Dendritic cell treated with granulocyte-macrophage colony-stimulating factor and Interleukin-4, amounts not matched to agents 40 ng/mL and 50 ng/mL, for 4 days (primary cell): Measurements from ENCODE around the gene ING1.
"Not testable (repeated sequence)": the region's sequence is repeated elsewhere in the genome, so short reads cannot be mapped to it uniquely, and the experiment has no call there.

ENCODE experiments used
- H3K27ac Mint-ChIP-seq: one replicate; pipeline ENCODE4 v1.8.0; 2022; ENCODE audit warnings: mild to moderate bottlenecking, mixed read lengths
- H3K27me3 Mint-ChIP-seq: one replicate; pipeline ENCODE4 v1.8.0; 2022; ENCODE audit warnings: mild to moderate bottlenecking, mixed read lengths
- H3K36me3 Mint-ChIP-seq: one replicate; pipeline ENCODE4 v1.8.0; 2022; ENCODE audit warnings: low read depth, mixed read lengths
- H3K4me1 Mint-ChIP-seq: one replicate; pipeline ENCODE4 v1.8.0; 2022; ENCODE audit warnings: low read depth, mixed read lengths
- H3K4me3 Mint-ChIP-seq: one replicate; pipeline ENCODE4 v1.8.0; 2022; ENCODE audit warnings: mild to moderate bottlenecking, moderate library complexity, mixed read lengths
- H3K9me3 Mint-ChIP-seq: one replicate; pipeline ENCODE4 v1.8.0; 2022; ENCODE audit warnings: mixed read lengths
- intact Hi-C: fragments of 100-400 bp; cut with micrococcal nuclease; formaldehyde crosslinking; loops from one replicate; pipeline ENCODE4 v1.15.0; 2022

The ING1 gene

GRCh38 chr13:110701061-110701460, 12.4 kb upstream of the ING1 start:
- H3K9me3 Mint-ChIP-seq, H3K27ac Mint-ChIP-seq, H3K4me3 Mint-ChIP-seq, H3K27me3 Mint-ChIP-seq, intact Hi-C loops: not testable (repeated sequence)
- Mint-ChIP-seq H3K36me3 (peaks cover 71% of the 10 kb centered on the region), H3K4me1 (peaks cover 55% of the 10 kb centered on the region)

GRCh38 chr13:110702089-110702488, 11.4 kb upstream of the ING1 start:
- Mint-ChIP-seq H3K36me3 (peaks cover 61% of the 10 kb centered on the region), H3K9me3 (no peaks in the 10 kb centered on the region), H3K27me3 (peaks cover under 1% of the 10 kb centered on the region), H3K4me1 (peaks cover 57% of the 10 kb centered on the region), H3K4me3 (no peak overlapping the region), H3K27ac (no peak overlapping the region)
- intact Hi-C loops: no loop called here

GRCh38 chr13:110702591-110703526, 10.6 kb upstream of the ING1 start:
- Mint-ChIP-seq H3K36me3 (peaks cover 56% of the 10 kb centered on the region), H3K9me3 (no peaks in the 10 kb centered on the region), H3K4me1 (peaks cover 52% of the 10 kb centered on the region), H3K27me3 (peaks cover 3% of the 10 kb centered on the region), H3K4me3 (no peak overlapping the region), H3K27ac (no peak overlapping the region)
- intact Hi-C loops: no loop called here

GRCh38 chr13:110705356-110705825, 8.1 kb upstream of the ING1 start:
- Mint-ChIP-seq H3K4me1 (peaks cover 40% of the 10 kb centered on the region), H3K27me3 (peaks cover 3% of the 10 kb centered on the region)
- intact Hi-C loops: no loop called here

GRCh38 chr13:110705826-110706569, 7.5 kb upstream of the ING1 start, which contains the start of gene CARS2:
Gene CARS2, minus strand, starts transcription at chr13:110706116. Its CDS starts 23 bp downstream, at chr13:110706093.
- Mint-ChIP-seq H3K9me3 (no peaks in the 10 kb centered on the region), H3K27me3 (peaks cover 3% of the 10 kb centered on the region), H3K36me3 (peaks cover 27% of the 10 kb centered on the region), H3K4me1 (peaks cover 41% of the 10 kb centered on the region), H3K4me3 (peak within 1 kb of the TSS; percentile 90), H3K27ac (peak within 1 kb of the TSS; percentile 82)
- intact Hi-C loops: no loop called here

More at GRCh38 chr13:110705356-110705825, 8.1 kb upstream of the ING1 start:
- Mint-ChIP-seq H3K36me3 (peaks cover 33% of the 10 kb centered on the region), H3K27ac (peak overlapping the region; percentile 82), H3K4me3 (peak overlapping the region; percentile 90), H3K9me3 (no peaks in the 10 kb centered on the region)

GRCh38 chr13:110706570-110707372, 6.7 kb upstream of the ING1 start:
- peaks cover 49% of the 10 kb centered on the region for H3K4me1 Mint-ChIP-seq
- intact Hi-C loops: no loop called here
- H3K27me3 Mint-ChIP-seq: peaks cover 3% of the 10 kb centered on the region
- H3K9me3 Mint-ChIP-seq: no peaks in the 10 kb centered on the region
- H3K36me3 Mint-ChIP-seq: peaks cover 21% of the 10 kb centered on the region
- peak overlapping the region; percentile 82 for H3K27ac Mint-ChIP-seq
- peak overlapping the region; percentile 73 for H3K4me3 Mint-ChIP-seq

- H3K4me3 Mint-ChIP-seq: peak overlapping the region; percentile 97
- intact Hi-C loops: loop anchor here (2.0 to 5.0 kb wide), 2 partner anchors 241 to 440 kb away; no protein-coding TSS in a partner anchor
- peaks cover 33% of the 10 kb centered on the region for H3K36me3 Mint-ChIP-seq
- no peaks in the 10 kb centered on the region for H3K9me3 Mint-ChIP-seq
- H3K4me1 Mint-ChIP-seq: peaks cover 26% of the 10 kb centered on the region
- peak overlapping the region; percentile 95 for H3K27ac Mint-ChIP-seq
- peaks cover under 1% of the 10 kb centered on the region for H3K27me3 Mint-ChIP-seq
These were observed 1.2 kb upstream of the ING1 start for GRCh38 chr13:110712081-110712848.

GRCh38 chr13:110712849-110713641, 455 bp upstream of the ING1 start:
- Mint-ChIP-seq H3K4me1 (peaks cover 33% of the 10 kb centered on the region), H3K9me3 (no peaks in the 10 kb centered on the region), H3K27ac (peak overlapping the region; percentile 95), H3K4me3 (peak overlapping the region; percentile 97), H3K27me3 (no peaks in the 10 kb centered on the region), H3K36me3 (peaks cover 33% of the 10 kb centered on the region)
- intact Hi-C loops: loop anchor here (2.0 to 5.0 kb wide), 2 partner anchors 242 to 439 kb away; no protein-coding TSS in a partner anchor

GRCh38 chr13:110713981-110714796, 689 bp downstream of the ING1 start:
- peaks cover 40% of the 10 kb centered on the region for H3K36me3 Mint-ChIP-seq
- peak overlapping the region; percentile 95 for H3K27ac Mint-ChIP-seq
- H3K27me3 Mint-ChIP-seq: no peaks in the 10 kb centered on the region
- intact Hi-C loops: loop anchor here (2.0 to 5.0 kb wide), 2 partner anchors 243 to 438 kb away; no protein-coding TSS in a partner anchor
- H3K4me3 Mint-ChIP-seq: peak overlapping the region; percentile 99
- H3K9me3 Mint-ChIP-seq: no peaks in the 10 kb centered on the region
- H3K4me1 Mint-ChIP-seq: peaks cover 31% of the 10 kb centered on the region

- no peaks in the 10 kb centered on the region for H3K9me3 Mint-ChIP-seq
- H3K27me3 Mint-ChIP-seq: no peaks in the 10 kb centered on the region
- H3K4me1 Mint-ChIP-seq: peaks cover 30% of the 10 kb centered on the region
- intact Hi-C loops: loop anchor here (5.0 kb wide), 2 partner anchors 58 to 437 kb away; no protein-coding TSS in a partner anchor
- H3K4me3 Mint-ChIP-seq: peak overlapping the region; percentile 99
- H3K27ac Mint-ChIP-seq: peak overlapping the region; percentile 95
- H3K36me3 Mint-ChIP-seq: peaks cover 47% of the 10 kb centered on the region
These were observed 1.4 kb downstream of the ING1 start for GRCh38 chr13:110714797-110715394.
